Skin of body (tissue), 2 donors: ENCODE measurements around the gene AFAP1L2. TPM values are rescaled to one million over a fixed set of nuclear protein-coding genes. Genes with fewer than 3 reads are reported as not detected.

Experiments
- DNase-seq: peaks from one replicate; lab custom pipeline; 2025; lab: John Stamatoyannopoulos, UW
- total RNA-seq: library from RNA; depleted of rRNA; stranded (reverse); fragments of >200 nt; gene quantifications from one replicate; pipeline ENCODE4 v1.2.3, GENCODE V29; 2014

The AFAP1L2 gene
- total RNA-seq, 1 donor from 2014 or later = 24.9 TPM

DNA sequence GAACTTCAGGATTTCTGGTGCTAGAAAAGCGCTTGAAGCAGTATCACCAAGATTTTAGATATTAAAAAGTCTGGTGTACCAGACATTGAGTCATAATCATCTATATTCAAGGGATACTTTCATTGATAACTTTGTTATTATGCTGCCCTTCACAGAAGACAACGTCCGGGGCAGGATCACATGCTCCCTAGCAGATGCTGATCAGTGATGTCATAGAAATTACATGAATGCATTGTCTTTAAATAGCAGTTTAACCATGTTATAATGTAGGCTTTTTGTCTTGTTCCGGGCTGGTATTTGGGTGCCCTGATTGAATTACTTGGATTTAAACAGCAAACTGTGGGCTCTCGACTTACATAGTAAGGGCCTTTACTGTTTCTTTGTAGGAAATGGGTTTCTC lies 111.2 kb downstream of the AFAP1L2 start:
- no peak for DNase-seq

DNA sequence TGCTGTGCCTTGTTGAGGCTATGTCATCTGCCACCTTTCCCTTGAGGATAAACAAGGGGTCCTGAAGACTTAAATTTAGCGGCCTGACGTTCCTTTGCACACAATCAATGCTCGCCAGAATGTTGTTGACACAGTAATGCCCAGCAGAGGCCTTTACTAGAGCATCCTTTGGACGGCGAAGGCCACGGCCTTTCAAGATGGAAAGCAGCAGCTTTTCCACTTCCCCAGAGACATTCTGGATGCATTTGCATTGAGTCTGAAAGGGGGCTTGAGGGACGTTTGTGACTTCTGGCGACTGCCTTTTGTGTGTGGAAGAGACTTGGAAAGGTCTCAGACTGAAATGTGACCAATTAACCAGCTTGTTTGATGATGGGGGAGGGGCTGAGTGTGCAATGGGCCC lies 112.8 kb downstream of the AFAP1L2 start:
- no peak for DNase-seq

DNA sequence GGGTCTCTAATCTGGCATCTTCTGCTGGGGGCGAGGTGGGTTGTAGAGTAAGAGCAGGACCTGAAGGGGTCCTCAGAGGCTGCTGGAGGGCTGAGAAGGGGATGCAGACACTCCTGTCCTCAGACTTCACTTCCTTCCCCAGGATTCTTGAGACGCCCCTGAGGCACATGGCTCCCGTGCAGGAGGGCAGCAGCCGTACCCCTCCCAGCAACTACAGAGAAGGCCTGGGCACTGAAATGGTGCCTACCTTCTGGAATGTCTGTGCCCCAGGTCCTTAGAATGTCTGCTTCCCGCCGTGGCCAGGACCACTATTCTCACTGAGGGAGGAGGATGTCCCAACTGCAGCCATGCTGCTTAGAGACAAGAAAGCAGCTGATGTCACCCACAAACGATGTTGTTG lies 113.2 kb downstream of the AFAP1L2 start:
- DNase-seq = no peak

DNA sequence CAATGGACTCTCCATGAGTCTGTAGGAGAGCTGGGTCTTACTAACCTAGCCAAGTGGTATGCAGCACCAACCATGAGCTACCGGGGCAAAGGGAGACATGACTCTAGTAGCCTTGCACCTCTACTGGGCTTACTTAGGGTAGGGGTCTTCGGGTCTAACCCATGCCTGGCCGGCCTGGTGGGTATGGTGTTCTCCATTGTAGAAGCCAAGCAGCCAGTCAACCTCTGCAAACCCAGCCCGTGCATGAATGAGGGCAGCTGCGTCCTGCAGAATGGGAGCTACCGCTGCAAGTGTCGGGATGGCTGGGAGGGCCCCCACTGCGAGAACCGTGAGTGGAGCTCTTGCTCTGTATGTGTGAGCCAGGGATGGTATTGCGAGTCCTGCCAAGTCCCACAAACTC lies 114.3 kb downstream of the AFAP1L2 start:
- DNase-seq = no peak

DNA sequence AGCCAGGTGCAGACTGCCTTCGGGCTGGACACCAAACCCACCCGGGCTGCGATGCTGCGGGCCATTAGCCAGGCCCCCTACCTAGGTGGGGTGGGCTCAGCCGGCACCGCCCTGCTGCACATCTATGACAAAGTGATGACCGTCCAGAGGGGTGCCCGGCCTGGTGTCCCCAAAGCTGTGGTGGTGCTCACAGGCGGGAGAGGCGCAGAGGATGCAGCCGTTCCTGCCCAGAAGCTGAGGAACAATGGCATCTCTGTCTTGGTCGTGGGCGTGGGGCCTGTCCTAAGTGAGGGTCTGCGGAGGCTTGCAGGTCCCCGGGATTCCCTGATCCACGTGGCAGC lies 115.2 kb downstream of the AFAP1L2 start:
- no peak for DNase-seq

DNA sequence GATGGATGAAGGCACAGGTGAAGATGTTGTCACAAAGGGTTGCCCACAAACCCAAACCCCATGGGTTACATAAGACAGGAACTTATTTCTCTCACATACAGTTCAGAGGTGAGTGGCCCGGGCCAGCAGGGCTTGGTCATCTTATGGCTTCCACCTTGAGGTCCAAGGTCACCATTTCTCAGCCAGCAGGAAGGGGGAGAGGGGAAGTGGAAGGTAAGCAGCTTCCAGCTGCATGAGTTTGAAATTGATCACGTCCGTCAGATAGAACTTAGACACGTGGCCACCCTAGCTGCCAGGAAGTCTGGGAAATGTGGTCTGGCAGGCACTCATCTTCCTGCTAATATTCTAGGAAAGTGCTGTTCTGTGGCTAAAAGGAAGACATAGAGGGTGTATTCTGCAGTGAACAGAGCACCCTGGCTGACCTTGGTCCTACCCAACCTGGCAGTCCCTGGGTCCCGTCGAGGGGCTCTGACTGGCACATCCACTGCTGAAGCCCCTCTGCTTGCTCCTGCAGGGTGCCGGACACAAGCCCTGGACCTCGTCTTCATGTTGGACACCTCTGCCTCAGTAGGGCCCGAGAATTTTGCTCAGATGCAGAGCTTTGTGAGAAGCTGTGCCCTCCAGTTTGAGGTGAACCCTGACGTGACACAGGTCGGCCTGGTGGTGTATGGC lies 115.7 kb downstream of the AFAP1L2 start:
- no peak for DNase-seq

DNA sequence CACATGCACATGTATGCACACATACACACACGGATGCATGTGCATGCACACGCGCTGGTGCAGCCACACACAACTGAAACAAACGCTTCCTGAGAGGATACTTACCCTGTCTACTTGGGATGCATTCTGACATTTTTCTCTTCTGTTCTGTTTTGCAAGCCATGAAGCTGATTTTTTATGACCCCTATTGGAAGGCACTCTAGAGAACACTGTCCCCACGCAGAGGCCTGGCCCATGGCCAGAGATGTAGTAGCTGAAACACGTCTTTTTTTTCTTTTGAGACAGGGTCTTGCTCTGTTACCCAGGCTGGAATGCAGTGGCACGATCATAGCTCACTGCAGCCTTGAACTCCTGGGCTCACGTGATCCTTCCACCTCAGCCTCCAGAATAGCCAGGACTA lies 117.4 kb downstream of the AFAP1L2 start:
- DNase-seq = no peak

DNA sequence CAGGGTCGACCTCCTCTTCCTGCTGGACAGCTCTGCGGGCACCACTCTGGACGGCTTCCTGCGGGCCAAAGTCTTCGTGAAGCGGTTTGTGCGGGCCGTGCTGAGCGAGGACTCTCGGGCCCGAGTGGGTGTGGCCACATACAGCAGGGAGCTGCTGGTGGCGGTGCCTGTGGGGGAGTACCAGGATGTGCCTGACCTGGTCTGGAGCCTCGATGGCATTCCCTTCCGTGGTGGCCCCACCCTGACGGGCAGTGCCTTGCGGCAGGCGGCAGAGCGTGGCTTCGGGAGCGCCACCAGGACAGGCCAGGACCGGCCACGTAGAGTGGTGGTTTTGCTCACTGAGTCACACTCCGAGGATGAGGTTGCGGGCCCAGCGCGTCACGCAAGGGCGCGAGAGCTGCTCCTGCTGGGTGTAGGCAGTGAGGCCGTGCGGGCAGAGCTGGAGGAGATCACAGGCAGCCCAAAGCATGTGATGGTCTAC lies 118.3 kb downstream of the AFAP1L2 start:
- DNase-seq = no peak

DNA sequence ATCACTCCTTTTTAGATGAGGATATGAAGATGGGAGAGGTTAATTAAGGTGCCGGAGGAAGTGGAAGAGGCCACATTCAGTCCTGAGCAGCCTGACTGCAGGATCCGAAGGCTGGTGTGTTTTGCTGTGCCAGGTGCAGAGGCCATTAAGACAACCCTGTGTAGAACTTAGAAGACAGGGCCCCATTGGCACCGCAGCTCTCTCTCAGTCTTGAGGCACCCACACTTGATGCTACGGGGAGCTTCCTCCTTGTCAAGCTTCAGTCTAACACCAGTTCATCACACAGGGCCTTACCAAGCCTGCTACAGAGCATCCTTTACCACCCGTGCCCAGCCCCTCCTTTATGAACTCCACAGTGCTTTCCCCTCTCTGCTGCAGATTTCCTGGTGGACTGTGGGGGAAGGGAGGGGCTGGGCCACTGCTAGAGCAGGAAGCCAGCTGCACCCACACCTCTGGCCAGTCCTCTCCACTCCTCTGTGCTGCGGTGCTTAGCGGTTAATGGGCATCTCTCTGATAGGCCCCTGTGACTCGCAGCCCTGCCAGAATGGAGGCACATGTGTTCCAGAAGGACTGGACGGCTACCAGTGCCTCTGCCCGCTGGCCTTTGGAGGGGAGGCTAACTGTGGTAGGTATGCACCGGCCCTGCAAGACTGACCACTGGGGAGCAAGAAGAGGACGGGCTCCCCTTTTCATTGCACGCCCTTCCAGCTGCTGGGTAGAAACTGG lies 119.8 kb downstream of the AFAP1L2 start:
- DNase-seq = no peak

DNA sequence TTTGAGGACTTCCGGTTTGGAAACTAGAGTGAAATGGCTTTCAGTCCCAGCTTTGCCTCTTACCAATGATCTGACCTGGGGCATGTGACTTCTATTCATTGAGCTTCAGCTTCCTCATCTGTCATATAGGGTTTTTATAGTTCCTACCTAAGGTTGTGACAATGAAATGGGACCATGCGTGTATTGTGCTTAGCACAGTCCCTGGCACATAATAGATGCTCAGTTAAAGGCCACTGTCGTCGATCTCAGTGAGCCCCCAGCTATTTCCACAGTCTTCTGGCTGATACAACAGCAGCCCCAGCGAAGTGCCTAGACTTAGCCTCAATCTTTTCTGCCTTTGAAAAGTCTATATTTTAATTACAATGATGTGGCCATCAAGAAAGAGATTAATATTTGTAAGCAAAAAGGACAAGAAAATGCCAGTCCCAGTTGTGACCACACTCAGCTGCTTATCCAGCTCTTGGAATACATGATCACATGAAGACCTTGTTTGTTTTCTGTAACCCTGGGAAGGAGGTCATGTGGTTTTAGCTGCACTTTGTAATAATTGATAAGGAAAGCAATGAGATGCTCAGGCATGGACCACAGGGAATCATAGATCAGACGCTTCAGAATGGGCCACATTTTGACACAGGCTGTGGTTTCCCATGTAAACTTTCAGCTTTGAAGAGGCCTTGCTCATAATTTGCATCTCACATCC lies 120.6 kb downstream of the AFAP1L2 start:
- DNase-seq = no peak

DNA sequence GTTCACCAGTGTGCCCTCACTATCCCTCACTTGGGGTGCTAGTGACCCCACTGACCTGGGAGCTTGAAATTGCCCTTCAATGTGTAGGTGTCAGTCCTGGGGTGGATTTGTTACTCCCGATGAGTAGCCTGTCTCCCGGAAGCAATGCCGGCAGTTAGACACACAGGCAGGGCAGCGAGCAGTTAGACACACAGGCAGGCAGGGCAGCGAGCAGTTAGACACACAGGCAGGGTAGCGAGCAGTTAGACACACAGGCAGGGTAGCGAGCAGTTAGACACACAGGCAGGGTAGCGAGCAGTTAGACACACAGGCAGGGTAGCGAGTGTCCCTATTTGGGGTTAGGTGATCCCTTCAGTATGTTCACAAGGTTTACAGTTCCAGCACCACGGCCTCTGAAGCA lies 121.2 kb downstream of the AFAP1L2 start:
- no peak for DNase-seq

DNA sequence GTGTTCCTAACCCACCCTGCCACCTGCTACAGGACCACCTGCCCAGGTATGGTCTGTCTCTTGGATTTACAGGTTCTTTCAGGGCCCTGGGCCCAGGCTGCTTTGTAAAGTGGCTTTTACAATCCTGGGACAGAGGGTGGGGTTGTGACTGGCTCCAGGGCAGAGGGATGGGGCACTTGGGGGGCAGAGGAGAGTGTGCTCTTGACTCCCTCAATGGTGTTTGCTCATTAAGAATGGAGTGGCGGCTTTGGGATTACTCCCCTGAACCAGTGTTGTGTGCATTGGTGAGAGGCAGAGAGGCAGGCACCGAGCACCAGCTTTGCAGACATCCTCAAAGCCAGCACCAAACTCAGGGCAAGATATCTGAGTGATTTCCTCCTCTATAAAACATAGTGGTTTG lies 121.8 kb downstream of the AFAP1L2 start:
- no peak for DNase-seq

DNA sequence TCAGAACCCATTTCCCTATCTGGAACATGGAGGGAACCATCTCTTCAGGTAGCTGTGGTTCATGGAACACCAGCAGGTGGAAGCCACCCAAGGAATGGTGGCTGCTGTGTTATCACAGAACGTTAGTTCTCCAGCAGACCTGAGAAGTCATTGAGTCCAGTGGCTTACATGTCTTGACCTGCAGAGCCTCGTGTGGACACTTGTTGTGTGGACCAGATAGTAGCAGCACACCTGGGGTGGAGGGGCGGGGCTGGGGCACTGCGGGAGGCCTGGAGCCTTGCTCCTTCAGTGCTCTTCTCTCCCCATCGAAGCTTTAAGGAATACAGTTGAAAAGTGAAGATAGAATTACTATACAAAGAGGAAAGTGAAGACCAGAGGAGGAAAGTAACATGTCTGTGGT lies 122.8 kb downstream of the AFAP1L2 start:
- no peak for DNase-seq

DNA sequence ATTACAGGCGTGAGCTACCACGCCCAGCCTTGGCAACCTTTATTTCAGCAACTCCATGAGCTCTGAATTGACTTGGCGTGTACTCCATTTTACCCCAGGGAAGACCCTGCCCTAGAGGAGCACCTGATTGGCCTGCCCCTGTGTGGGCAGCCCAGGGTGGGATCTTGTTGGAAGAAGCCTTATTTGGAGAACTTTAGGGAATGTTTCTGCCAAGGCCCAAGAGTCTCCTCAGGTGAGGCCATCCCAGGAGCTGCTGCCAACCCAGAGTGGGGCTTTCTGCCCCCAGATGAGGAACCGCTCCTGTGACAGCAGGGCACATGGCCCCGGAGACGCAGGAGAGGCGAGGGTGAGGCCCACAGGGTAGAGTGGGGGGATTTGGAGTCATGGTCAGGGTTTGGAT lies 123.3 kb downstream of the AFAP1L2 start:
- no peak for DNase-seq

DNA sequence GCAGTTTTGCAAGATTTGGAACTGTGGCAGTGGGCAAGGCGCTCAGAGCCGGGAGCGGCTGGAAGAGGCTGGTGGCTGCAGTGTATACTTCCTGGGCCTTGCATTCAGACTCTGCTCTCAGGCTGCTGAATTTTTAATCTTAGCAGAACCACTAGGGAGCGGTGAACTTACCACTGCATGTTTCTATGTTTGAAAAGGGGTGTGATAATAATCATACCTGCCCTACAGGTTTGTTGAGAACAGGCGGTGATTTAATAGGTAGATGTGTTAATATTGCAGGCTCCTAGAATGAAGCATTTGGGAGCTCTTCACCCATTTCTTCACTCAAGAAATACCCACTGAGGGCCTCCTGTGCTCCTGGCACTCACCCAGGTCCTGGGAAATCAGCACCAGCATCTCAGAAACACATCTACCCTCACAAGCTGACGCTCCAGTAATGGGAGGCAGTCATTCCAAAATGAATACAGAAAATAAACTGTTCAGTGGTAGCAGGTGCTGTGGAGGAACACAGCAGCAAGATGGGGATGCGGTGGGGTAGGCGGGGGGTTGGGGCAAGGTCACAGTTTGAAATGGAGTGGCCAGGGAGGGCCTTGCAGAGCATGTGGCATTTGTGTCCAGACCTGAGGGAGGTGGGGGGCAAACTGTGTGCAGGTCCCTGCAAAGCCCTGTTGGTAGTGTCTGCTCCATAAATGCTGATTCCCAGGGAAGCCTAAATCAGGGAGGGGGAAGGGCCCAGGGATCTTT lies 124.2 kb downstream of the AFAP1L2 start:
- DNase-seq = peak; percentile 19

DNA sequence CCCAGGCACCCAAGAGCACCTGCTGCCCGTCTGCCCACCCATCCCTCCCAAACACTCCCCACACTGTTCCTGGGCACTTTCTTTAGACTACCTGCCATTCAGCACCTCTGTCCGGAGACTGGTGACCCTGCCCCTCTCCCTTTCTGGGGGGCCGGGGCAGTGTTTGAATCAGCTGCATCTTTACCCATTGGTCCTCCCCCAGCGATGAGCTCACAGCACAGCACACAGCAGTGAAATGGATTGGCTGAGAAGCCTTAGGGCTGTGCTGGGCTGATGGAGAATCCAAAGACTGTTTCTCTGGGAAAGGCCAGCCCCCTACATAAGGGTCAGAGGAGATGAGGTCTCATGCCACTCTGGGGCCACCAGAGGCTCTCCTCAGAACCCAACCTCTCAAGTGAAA lies 125.0 kb downstream of the AFAP1L2 start:
- DNase-seq = no peak

DNA sequence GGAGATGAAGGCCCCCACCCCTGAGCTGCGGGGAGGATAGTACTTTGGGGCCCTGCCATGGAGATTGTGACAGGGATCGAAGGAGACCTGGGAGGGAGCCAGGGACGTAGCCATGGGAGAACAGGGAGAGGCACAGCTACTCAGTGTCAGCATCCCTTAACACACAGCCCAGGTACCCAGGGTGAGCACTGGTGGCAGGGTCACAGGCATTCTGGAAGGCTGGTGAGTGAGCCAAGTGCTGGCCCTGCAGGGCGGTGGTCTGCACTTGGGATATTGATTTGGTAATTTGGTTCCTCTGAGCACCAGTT lies 125.5 kb downstream of the AFAP1L2 start:
- DNase-seq = no peak

DNA sequence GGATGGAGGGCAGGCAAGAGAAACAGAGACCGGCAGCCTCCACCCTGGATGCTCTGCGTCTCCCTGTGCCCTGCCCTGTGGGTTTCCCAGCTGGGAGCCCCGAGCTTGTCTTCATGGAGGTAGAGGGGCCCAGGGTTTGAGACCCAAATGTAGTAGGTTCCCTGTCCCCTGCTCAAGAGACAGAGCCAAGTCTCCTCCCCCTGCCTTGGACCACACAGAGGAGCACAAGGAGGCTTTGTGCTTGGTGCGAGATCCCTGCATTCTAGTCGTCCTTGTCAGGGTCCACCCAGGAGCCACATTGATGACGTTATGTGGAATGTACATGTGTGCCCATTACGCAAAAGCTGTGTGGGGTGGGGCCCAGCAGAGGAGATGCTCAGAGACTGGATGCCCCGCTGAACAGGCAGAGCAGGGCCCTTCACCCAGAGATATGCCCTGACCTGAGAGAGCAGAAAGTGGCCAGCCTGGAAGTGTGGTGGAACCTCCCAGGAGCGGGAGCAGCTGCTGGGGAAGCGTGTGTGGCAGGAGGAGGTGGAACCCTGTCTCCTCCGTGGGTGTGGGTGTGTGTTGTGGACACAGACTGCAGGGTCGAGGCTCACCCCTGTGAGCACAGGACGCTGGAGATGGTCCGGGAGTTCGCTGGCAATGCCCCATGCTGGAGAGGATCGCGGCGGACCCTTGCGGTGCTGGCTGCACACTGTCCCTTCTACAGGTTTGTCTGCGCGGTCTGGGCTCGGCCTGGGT lies 126.0 kb downstream of the AFAP1L2 start:
- DNase-seq = no peak

DNA sequence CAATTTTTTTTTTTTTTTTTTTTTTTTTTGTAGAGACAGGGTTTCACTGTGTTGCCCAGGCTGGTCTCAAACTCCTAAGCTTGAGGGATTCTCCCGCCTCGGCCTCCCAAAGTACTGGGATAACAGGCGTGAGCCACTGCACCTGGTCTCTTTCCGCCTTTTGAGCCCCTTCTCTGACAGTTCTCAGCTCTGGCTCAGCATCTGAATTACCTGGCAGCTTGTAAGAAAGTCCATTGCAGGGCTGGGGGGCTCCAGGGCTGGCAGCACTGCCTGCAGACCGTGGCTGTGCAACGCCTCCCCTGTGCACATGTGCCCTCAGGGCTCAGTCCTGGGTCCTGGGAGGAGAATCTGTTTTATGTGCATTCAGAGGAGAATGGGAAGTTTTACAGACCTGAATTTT lies 127.6 kb downstream of the AFAP1L2 start:
- no peak for DNase-seq

DNA sequence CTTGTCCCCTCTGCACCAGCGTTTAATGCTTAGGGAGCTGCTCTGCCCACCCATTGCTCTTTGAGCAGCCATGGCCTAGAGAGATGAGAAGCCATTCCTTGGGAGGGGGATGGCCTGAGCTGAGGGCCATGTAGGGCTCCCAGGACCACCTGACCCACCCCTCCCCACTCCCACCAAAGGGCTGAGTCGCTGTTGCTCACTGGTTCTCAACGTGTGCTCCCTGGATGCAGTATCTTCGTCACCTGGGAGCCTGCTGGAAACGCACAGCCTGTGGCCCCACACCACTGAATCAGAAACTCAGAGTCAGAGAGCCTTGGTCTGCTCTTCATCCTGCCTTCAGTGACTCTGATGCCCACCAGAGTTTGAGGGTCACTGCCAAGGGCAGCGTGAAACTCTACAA lies 128.2 kb downstream of the AFAP1L2 start:
- DNase-seq = no peak
